Neural progenitor cell (in vitro differentiated cells): Measurements from ENCODE around the gene NEK4. TPM values are rescaled to one million over a fixed set of nuclear protein-coding genes. Genes with fewer than 3 reads are reported as not detected.

Experiments used
- DNase-seq: peaks from one replicate; pipeline ENCODE4 v3.0.0-alpha.2; 2016; ENCODE audit warnings: low spot score
- H2AFZ ChIP-seq: fragments of 200-600 bp; sonication (generic); replicated peaks from 2 replicates; pipeline ENCODE4 v1.6.1; 2016; ENCODE audit warnings: antibody characterized with exemption
- H3F3A ChIP-seq: fragments of 200-600 bp; sonication (generic); 2 replicates; pipeline ENCODE4 v1.6.1; 2016; ENCODE audit warnings: antibody characterized with exemption, low read depth
- H3K27ac ChIP-seq: fragments of 200-600 bp; sonication (generic); 2 replicates; pipeline ENCODE4 v1.5.1; 2016; ENCODE audit warnings: mild to moderate bottlenecking
- H3K27me3 ChIP-seq: fragments of 200-600 bp; sonication (generic); 2 replicates; pipeline ENCODE4 v1.6.1; 2016; ENCODE audit warnings: mild to moderate bottlenecking, moderate library complexity
- H3K36me3 ChIP-seq: fragments of 200-600 bp; sonication (generic); 2 replicates; pipeline ENCODE4 v1.5.1; 2016
- H3K4me1 ChIP-seq: fragments of 200-600 bp; sonication (generic); 2 replicates; pipeline ENCODE4 v1.6.1; 2016; ENCODE audit warnings: mixed run types
- H3K4me2 ChIP-seq: fragments of 200-600 bp; sonication (generic); 2 replicates; pipeline ENCODE4 v1.6.1; 2016
- H3K4me3 ChIP-seq: fragments of 200-600 bp; sonication (generic); 2 replicates; pipeline ENCODE4 v1.5.1; 2016
- H3K79me2 ChIP-seq: fragments of 200-600 bp; sonication (generic); 2 replicates; pipeline ENCODE4 v1.6.1; 2016; ENCODE audit warnings: low read depth
- H3K9ac ChIP-seq: fragments of 200-600 bp; sonication (generic); 2 replicates; pipeline ENCODE4 v1.6.1; 2016
- H3K9me3 ChIP-seq: fragments of 200-600 bp; sonication (generic); 2 replicates; pipeline ENCODE4 v1.5.1; 2016; ENCODE audit warnings: low read depth
- H4K20me1 ChIP-seq: fragments of 200-600 bp; sonication (generic); 2 replicates; pipeline ENCODE4 v1.6.1; 2016; ENCODE audit warnings: low read depth
- H3K27ac Mint-ChIP-seq: 3 replicates; pipeline ENCODE4 v1.8.0; 2021; ENCODE audit warnings: mixed read lengths
- H3K27me3 Mint-ChIP-seq: 2 replicates; pipeline ENCODE4 v1.8.0; 2022; ENCODE audit warnings: low read depth, mild to moderate bottlenecking, inconsistent platforms, moderate library complexity, mixed read lengths; ENCODE audit not compliant: insufficient read depth
- H3K36me3 Mint-ChIP-seq: 3 replicates; pipeline ENCODE4 v1.8.0; 2021; ENCODE audit warnings: mixed read lengths
- H3K4me1 Mint-ChIP-seq: 3 replicates; pipeline ENCODE4 v1.8.0; 2021; ENCODE audit warnings: mixed read lengths
- H3K4me3 Mint-ChIP-seq: 3 replicates; pipeline ENCODE4 v1.8.0; 2021; ENCODE audit warnings: mild to moderate bottlenecking, moderate library complexity, mixed read lengths
- H3K9me3 Mint-ChIP-seq: 3 replicates; pipeline ENCODE4 v1.8.0; 2020; ENCODE audit warnings: mixed read lengths
- CTCF ChIP-seq: fragments of 200-600 bp; sonication (generic); IDR thresholded peaks from 2 replicates; pipeline ENCODE4 v1.5.1; 2017; ENCODE audit warnings: antibody characterized with exemption, mild to moderate bottlenecking
- EZH2 ChIP-seq: fragments of 200-600 bp; sonication (generic); IDR thresholded peaks from 2 replicates; pipeline ENCODE4 v1.6.1; 2017; ENCODE audit warnings: antibody characterized with exemption, mild to moderate bottlenecking, moderate library complexity
- EZH2phosphoT487 ChIP-seq: fragments of 200-600 bp; sonication (generic); IDR thresholded peaks from 2 replicates; pipeline ENCODE4 v1.6.1; 2017; ENCODE audit warnings: antibody characterized with exemption
- total RNA-seq: library from RNA; depleted of rRNA; stranded (reverse); fragments of >200 nt; gene quantifications from 2 replicates; pipeline ENCODE4 v1.2.3, GENCODE V29; 2015; ENCODE audit warnings: low replicate concordance

Gene NEK4
- total RNA-seq, 1 donor from 2014 or later, result 41.8 TPM

DNA sequence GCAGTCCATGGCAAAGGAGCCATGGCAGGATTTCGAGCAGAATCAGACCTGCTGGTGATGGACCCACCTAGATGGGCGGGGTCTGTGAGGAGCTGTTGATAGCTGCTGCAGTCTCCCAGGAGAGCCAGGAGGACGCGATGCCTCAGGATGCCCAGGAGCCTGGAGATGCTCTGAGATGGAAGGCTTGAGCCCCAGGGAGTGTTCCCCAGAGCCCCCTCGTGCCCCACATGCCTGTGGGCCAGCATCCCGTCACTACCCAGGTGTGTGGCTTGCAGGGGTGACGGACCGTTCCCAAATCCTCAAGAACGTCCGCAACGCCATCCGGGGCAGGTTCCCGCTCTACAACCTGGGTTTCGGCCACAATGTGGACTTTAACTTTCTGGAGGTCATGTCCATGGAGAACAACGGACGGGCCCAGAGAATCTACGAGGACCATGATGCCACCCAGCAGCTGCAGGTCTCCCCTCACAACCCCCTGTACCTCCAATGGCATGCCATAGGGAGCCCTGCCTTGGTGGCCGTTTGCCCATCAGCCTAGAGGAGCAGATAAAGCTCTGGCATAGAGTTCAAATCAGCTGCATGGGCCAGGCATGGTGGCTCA is 13.4 kb upstream of the NEK4 start:
- DNase-seq, result no peak
- peaks cover 9% of the 10 kb centered on the region for H3K27me3 Mint-ChIP-seq

GRCh38 chr3:52783211-52783555 is 12.4 kb upstream of the NEK4 start:
- no peaks in the 10 kb centered on the region for H3K27me3 ChIP-seq
- H4K20me1 ChIP-seq, result no peaks in the 10 kb centered on the region
- no peaks in the 10 kb centered on the region for H3K79me2 ChIP-seq
- H3K4me2 ChIP-seq, result no peak overlapping the region
- DNase-seq, result no peak
- H3K36me3 ChIP-seq, result no peaks in the 10 kb centered on the region
- no peaks in the 10 kb centered on the region for H3K4me1 ChIP-seq
- H3K27ac ChIP-seq, result no peak overlapping the region
- no peak overlapping the region for H2AFZ ChIP-seq
- H3K4me1 Mint-ChIP-seq, result peaks cover 3% of the 10 kb centered on the region
- no peak overlapping the region for H3K9ac ChIP-seq
- H3K9me3 Mint-ChIP-seq, result no peaks in the 10 kb centered on the region
- no peaks in the 10 kb centered on the region for H3K9me3 ChIP-seq
- H3K27me3 Mint-ChIP-seq, result peaks cover 9% of the 10 kb centered on the region
- H3K4me3 Mint-ChIP-seq, result no peak overlapping the region
- H3K36me3 Mint-ChIP-seq, result no peaks in the 10 kb centered on the region
- H3K27ac Mint-ChIP-seq, result no peak overlapping the region
- no peak overlapping the region for H3K4me3 ChIP-seq
- no peaks in the 10 kb centered on the region for H3F3A ChIP-seq
- TF ChIP-seq EZH2phosphoT487 (no peak), EZH2 (no peak), CTCF (no peak)

More for the DNA sequence above, 13.4 kb upstream of the NEK4 start:
- no peaks in the 10 kb centered on the region for H3K79me2 ChIP-seq
- no peaks in the 10 kb centered on the region for H3K4me1 ChIP-seq
- no peak overlapping the region for H3K4me3 ChIP-seq
- peaks cover 4% of the 10 kb centered on the region for H3K4me1 Mint-ChIP-seq
- H4K20me1 ChIP-seq, result no peaks in the 10 kb centered on the region
- no peak overlapping the region for H3K27ac Mint-ChIP-seq
- H3K36me3 ChIP-seq, result no peaks in the 10 kb centered on the region
- no peaks in the 10 kb centered on the region for H3K36me3 Mint-ChIP-seq
- no peak for TF ChIP-seq CTCF
- TF ChIP-seq EZH2, result no peak
- no peak for TF ChIP-seq EZH2phosphoT487
- no peaks in the 10 kb centered on the region for H3K9me3 ChIP-seq
- no peak overlapping the region for H2AFZ ChIP-seq
- no peak overlapping the region for H3K4me2 ChIP-seq
- no peaks in the 10 kb centered on the region for H3K27me3 ChIP-seq
- no peaks in the 10 kb centered on the region for H3F3A ChIP-seq
- no peaks in the 10 kb centered on the region for H3K9me3 Mint-ChIP-seq
- H3K27ac ChIP-seq, result no peak overlapping the region
- H3K4me3 Mint-ChIP-seq, result no peak overlapping the region
- H3K9ac ChIP-seq, result no peak overlapping the region

GRCh38 chr3:52782412-52783210 is 11.9 kb upstream of the NEK4 start:
- Histone ChIP-seq H3F3A (no peaks in the 10 kb centered on the region), H3K9ac (no peak overlapping the region), H2AFZ (no peak overlapping the region), H4K20me1 (no peaks in the 10 kb centered on the region), H3K36me3 (no peaks in the 10 kb centered on the region), H3K4me2 (no peak overlapping the region), H3K27ac (no peak overlapping the region), H3K9me3 (no peaks in the 10 kb centered on the region), H3K4me1 (no peaks in the 10 kb centered on the region), H3K27me3 (no peaks in the 10 kb centered on the region), H3K79me2 (no peaks in the 10 kb centered on the region), H3K4me3 (no peak overlapping the region)
- no peak for TF ChIP-seq CTCF
- no peak for TF ChIP-seq EZH2
- no peak for TF ChIP-seq EZH2phosphoT487
- Mint-ChIP-seq H3K36me3 (no peaks in the 10 kb centered on the region), H3K27ac (no peak overlapping the region), H3K9me3 (no peaks in the 10 kb centered on the region), H3K4me3 (no peak overlapping the region), H3K4me1 (no peaks in the 10 kb centered on the region), H3K27me3 (peaks cover 7% of the 10 kb centered on the region)
- DNase-seq, result no peak
